HG02970 (cell line): ENCODE results near the gene DOCK7.
A peak's percentile ranks its signal among the peaks of the same experiment; 100 is the strongest.
"Not testable (repeated sequence)": the region's sequence is repeated elsewhere in the genome, so short reads cannot be mapped to it uniquely, and the experiment has no call there.

Experiments
- ATAC-seq: cut with Tn5 transposase; IDR thresholded peaks from one replicate; pipeline ENCODE4 v1.9.1; 2021; ENCODE audit warnings: mild to moderate bottlenecking, moderate library complexity, moderate number of reproducible peaks; ENCODE audit not compliant: unreplicated experiment, low FRiP score

The DOCK7 gene

DNA sequence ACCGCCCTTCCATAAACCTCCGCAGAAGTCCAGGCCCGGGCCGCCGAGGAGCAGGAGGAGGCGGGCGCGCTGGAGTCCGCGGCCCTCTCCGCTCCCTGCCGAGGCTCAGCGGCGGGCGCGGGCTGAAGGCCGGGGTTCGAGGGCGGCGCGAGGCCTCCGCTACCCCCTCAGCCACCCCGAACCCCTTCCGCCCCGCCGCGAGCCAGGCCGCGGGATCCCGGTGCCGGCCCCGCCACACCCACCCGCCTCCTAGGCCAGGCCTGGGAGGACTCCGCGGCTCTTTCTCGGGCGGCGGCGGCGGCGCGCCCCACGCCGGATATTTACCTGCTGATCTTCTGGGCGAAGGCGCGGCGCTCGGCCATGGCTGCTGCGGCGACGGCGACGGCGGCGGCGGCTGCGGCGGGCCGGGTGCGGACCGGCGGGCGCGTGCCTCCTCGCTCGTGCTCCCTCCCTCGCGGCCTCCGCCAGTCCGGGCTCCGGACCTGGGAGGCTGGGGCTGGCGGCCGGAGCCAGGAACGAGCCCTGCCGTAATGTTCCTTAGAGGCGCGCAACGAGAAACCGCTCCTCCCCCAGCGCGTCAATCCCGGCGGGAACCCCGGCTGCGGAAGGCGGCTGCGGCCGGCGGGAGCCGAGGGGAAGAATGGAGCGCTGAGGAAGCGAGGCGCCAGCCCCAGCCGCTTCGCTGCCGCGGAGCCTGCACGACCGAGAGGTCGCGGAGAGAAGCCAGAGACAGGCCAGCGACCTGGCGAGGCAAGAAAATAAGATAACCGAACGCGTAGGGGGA is at the start of gene DOCK7:
TSS of gene DOCK7 (minus strand) at position 484 of the 784 bp plus-strand sequence. CDS start at position 362, 122 bp downstream.
- ATAC-seq: peak; percentile 61

DNA sequence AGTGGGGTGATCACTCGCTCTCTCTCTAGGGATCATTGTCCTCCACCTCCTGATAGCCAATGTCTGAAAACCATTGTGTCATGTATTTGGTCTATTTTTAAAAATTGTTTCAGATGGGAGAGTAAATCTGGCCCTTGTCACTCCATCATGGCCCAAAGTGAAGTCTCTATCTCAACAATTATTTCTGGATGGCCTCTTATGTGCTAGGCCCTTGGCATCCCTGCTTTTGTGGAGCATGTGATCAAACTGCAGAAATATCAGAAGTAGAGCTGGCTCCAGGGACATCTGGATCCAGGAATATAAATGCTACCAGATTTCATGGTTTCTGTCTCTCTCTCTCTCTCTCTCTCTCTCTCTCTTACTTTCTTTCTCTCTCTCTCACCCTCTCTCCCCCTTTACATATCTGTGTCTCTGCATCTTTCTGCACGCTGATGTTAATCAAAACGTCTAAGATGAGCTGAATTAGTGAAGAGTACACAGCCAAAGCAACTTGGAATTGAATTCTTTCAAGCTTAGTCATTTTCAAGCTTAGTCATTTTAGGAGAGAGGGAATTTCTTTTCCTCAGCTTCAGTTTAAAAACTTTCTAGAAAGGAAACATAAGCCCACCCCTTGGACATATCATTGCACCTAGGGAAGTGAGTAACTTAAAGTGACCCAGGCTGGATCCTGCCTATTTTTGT is 47.4 kb upstream of the DOCK7 start:
- no peak for ATAC-seq

DNA sequence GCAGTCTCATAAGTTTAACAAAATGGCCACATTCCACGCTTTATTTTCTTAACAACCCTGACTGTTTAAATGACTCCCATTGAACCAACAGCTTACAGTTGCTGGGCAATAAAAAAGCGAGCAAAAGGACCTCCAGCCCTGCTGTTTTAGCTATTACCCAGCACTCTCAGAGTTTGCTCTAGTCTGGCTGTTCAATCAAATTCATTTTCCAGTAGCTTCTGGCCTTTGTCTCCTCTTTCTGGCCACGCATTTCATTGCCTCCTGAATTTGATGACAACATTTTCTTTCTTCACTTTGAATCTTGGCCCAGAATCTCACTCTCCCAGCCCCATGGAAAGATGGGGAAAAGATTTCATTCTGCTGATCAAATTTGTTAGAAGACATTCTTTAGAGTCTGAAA is 44.1 kb upstream of the DOCK7 start:
- no peak for ATAC-seq

GRCh38 chr1:62728963-62729362 is 40.8 kb upstream of the DOCK7 start:
- ATAC-seq: no peak

- ATAC-seq: no peak
These were observed 39.6 kb upstream of the DOCK7 start for GRCh38 chr1:62727656-62728407.

DNA sequence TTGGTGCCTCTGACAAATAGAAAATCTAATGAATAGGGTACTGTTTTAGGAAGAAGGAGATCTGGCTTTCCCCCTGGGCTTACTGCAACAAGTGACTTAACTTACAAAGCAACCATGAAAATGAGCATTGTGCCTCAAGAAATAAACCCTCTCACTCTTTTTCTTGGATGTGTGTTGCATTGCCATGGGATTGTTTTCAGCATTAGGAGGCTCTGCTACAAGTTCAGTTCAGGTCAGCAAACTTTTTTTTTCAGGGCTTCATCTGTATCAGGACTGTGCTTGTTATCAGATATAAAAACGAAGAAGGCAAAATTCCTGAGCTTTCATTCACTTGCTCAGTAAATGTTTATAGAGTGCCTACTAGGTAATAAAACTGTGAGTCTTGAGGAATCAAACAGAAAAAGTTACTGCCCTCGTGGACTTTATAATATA is 37.8 kb upstream of the DOCK7 start:
- ATAC-seq: no peak

GRCh38 chr1:62725255-62725654 is 37.1 kb upstream of the DOCK7 start:
- no peak for ATAC-seq

GRCh38 chr1:62724430-62724829 is 36.2 kb upstream of the DOCK7 start:
- no peak for ATAC-seq

DNA sequence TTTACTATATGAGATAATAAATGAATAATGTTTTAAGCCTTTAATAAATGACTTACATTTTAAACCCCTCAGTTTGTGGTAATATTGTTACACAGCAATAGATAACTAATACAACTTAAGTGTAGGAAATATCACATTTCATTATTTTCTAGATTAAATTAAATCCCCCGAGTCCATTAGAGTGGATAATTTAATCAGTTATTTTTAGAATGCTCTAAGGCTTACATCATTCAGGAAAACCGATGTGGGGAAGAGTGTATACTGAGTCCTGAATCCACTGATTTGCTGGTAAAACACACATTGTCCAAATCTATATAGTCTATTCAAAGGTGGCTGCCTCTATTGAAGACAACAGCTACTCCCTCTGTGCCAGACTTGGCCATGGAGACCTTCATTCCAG is 35.7 kb upstream of the DOCK7 start:
- no peak for ATAC-seq

DNA sequence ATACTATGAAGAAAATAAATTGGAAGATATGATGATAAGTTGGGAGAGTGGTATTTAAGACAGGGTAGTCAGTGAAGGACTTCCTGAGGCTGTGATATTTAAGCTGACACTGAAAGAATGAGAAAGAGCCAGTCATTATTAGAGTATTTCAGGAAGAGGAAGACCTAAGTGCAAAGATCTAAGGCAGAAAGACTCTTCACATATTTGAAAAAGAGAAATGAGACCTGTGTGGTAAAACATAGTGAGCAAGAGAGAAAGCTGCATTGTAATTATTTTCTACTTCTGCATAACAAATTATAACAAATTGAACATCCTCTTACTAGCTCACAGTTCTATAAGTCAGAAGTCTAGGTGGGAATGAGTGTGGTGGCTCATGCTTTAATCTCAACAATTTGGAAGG is 34.6 kb upstream of the DOCK7 start:
- ATAC-seq: no peak

GRCh38 chr1:62720946-62721554 is 32.9 kb upstream of the DOCK7 start:
- ATAC-seq: no peak

DNA sequence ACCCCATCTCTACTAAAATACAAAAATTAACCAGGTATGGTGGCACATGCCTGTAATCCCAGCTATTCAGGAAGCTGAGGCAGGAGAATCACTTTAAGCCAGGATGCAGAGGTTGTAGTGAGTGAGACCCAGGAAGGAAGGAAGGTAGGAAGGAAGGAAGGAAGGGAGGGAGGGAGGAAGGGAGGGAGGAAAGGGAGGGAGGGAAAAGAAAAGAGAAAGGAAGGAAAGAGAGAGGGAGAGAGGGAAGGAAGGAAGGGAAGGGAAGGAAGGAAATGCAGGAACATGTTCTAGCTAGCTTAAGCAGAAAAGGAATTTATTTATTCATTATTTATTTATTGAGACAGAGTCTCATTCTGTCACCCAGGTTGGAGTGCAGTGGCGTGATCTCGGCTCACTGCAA is 30.2 kb upstream of the DOCK7 start:
- ATAC-seq: not testable (repeated sequence)

DNA sequence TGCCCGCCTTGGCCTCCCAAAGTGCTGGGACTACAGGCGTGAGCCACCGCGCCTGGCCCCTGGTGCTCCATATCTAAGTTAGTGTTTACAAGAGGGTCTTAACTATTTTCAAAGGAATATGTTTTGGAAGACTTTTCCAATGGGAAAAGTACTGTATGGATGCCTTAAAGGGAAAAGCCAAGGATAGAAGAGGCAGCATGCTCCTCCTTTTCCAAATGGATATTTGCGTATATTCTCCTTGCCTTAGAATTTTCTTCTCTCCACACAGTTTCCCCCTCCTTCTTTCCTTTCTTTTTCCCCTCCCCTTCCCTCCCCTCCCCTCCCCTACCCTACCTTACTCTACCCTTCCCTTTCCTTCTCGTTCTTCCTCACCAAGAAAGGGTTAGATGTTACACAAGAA is 29.3 kb upstream of the DOCK7 start:
- ATAC-seq: no peak

DNA sequence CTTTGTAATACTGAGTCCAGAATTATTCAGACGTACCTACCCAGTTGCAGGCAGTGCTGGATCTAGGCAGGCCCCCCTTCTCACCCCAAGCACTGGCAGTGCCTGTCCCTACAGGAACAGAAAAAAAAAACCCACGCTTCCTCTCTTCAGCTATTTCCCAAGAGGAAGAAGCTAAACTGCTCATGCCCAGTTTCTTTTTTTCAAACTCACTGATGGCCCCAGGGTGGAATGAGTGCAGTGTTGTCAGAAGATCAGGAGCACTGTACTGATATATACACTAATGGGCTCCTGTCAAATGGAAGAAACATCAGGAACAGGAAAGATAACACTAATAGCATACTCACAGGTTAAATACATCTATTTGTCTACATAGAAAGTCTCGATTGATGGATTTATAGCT is 28.2 kb upstream of the DOCK7 start:
- no peak for ATAC-seq

GRCh38 chr1:62712336-62713243 is 24.4 kb upstream of the DOCK7 start:
- no peak for ATAC-seq

DNA sequence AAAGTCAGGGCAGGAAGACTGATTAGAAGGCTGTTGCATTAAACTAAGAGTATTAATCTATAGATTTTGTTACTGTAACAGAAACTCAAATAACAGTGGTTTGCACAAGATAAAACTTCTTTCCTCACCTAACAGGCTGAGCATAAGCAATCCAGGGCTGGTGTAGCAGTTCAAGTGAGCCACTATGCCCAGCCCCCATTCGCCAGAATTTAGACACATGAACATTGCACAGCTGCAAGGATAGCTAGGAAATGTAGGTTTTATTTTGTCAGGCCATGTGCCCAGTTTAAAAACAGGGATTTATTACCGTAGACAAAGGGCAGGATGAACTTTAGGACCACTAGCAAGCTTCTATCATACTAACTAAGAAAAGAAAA is 19.5 kb upstream of the DOCK7 start:
- ATAC-seq: no peak

DNA sequence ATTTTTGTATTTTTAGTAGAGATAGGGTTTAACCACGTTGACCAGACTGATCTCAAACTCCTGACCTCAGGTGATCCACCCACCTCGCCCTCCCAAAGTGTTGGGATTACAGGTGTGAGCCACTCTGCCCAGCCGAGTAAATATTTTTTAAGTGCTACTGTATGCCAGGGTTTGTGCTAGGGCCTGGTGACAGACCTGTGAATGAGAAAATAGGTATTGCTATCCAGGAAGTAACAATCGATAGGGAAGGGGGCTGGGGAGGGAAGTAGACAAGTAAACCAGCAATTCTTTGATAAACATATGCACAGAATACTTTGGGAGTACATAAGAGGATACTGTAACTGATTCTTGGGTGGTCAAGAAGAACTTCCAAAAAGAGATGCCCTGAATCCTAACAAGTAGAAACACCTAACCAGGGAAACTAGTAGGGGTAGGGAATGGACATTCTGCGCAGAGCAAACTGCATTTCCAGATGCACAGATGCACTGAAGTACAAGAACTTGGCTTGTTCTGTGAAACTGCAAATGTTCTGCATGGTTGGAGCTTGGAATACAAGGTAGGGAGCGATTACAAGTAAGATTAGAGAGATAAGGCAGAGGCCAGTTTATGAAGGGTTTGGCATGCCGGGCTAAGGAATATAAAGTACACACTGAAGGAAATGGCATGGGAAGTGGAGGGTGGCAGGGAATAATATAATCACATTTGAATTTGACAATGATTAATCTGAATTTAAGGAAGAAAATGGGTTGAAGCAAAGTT is 19.0 kb upstream of the DOCK7 start:
- ATAC-seq: no peak

DNA sequence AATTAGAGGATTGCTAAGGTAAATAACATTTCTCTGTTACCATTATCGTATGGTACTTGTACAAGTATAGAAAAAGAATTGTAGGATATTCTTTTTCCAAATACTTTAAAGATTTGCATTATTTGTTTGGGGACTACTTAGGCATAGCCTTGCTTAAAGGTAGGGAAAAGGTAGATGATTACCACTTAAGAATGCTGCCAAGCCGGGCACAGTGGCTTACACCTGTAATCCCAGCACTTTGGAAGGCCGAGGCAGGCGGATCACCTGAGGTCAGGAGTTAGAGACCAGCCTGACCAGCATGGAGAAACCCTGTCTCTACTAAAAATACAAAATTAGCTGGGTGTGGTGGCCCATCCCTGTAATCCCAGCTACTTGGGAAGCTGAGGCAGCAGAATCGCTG is 10.0 kb upstream of the DOCK7 start:
- ATAC-seq: not testable (repeated sequence)

- ATAC-seq: not testable (repeated sequence)
These were observed 6.3 kb upstream of the DOCK7 start for GRCh38 chr1:62694479-62694878.
